NCI-H2107 treated with DMSO at 0.1 percent for 48 hours (cell line): ENCODE data around the gene LPCAT1.
"Not testable (repeated sequence)": the region's sequence is repeated elsewhere in the genome, so short reads cannot be mapped to it uniquely, and the experiment has no call there.

Source experiments
- DNase-seq: peaks from one replicate; lab custom pipeline; 2025; ENCODE audit not compliant: unreplicated experiment; lab: John Stamatoyannopoulos, UW

LPCAT1 gene

GRCh38 chr5:1523480-1523792 is 324 bp downstream of the LPCAT1 start:
- DNase-seq, result no peak

- no peak for DNase-seq
These were observed 920 bp downstream of the LPCAT1 start for GRCh38 chr5:1522601-1523479.

GRCh38 chr5:1521671-1522600 is 1.8 kb downstream of the LPCAT1 start:
- peak; percentile 28 for DNase-seq

- no peak for DNase-seq
These were observed 2.8 kb downstream of the LPCAT1 start for GRCh38 chr5:1520791-1521453.

- no peak for DNase-seq
These were observed 4.0 kb downstream of the LPCAT1 start for GRCh38 chr5:1519631-1520210.

GRCh38 chr5:1517838-1518237 is 5.9 kb downstream of the LPCAT1 start:
- DNase-seq, result no peak

GRCh38 chr5:1516615-1517601 is 6.9 kb downstream of the LPCAT1 start:
- no peak for DNase-seq

GRCh38 chr5:1515921-1516571 is 7.7 kb downstream of the LPCAT1 start:
- DNase-seq, result no peak

GRCh38 chr5:1515311-1515920 is 8.3 kb downstream of the LPCAT1 start:
- DNase-seq, result no peak

- not testable (repeated sequence) for DNase-seq
These were observed 8.9 kb downstream of the LPCAT1 start for GRCh38 chr5:1514819-1515310.

- DNase-seq, result no peak
These were observed 9.5 kb downstream of the LPCAT1 start for GRCh38 chr5:1514027-1514818.

GRCh38 chr5:1513326-1514026 is 10.3 kb downstream of the LPCAT1 start:
- DNase-seq, result no peak

- peak; percentile 83 for DNase-seq
These were observed 11.0 kb downstream of the LPCAT1 start for GRCh38 chr5:1512541-1513291.

- DNase-seq, result no peak
These were observed 11.9 kb downstream of the LPCAT1 start for GRCh38 chr5:1511651-1512540.

- DNase-seq, result no peak
These were observed 12.7 kb downstream of the LPCAT1 start for GRCh38 chr5:1511048-1511447.

- no peak for DNase-seq
These were observed 13.1 kb downstream of the LPCAT1 start for GRCh38 chr5:1510631-1511030.
